Inferior parietal cortex (tissue), 1 donor: Measurements from ENCODE around the gene CPLANE2.
"Not testable (repeated sequence)": the region's sequence is repeated elsewhere in the genome, so short reads cannot be mapped to it uniquely, and the experiment has no call there.

Source experiments
- DNase-seq: peaks from one replicate; pipeline ENCODE4 v3.0.0-alpha.2; 2016; ENCODE audit errors: extremely low spot score

Gene CPLANE2

GRCh38 chr1:16209132-16209846 is 27.7 kb downstream of the CPLANE2 start:
- DNase-seq, result no peak

DNA sequence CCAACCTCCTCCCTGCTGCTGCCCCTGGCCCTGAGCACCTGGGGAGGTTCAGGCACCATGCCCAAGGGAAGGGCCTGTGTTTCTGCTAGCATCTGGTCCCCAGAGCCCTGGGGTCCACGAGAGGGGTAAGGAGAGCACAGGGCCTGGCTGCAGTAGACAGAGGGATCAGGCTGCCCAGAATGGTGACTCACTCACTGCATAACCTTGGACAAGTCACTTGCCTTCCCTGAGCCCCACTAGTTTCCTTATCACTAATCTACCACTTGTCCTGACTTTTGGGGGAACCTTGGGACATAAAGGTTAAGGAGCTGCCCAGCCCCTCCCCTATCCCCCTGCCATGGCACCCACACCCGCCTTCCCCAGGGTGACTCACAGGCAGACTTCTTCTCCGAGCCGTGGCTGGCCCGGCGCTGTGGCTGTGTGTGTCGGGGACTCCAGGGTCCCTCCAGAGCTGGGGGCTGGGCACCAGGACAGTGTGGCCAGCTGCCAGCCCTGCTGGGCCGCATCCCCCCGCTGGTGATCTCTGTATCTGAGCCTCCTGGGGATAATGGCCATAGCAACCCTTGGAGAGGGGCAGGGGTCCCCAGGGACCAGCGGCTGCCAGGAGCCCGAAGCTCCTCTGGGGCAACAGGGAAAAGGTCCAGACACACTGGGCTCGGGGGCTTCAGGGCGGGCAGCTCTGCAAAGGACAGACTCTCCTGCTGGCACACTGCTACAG is 28.6 kb downstream of the CPLANE2 start:
- no peak for DNase-seq

GRCh38 chr1:16207318-16208269 is 29.4 kb downstream of the CPLANE2 start:
- no peak for DNase-seq

GRCh38 chr1:16206547-16207317 is 30.3 kb downstream of the CPLANE2 start:
- DNase-seq, result peak; percentile 81

DNA sequence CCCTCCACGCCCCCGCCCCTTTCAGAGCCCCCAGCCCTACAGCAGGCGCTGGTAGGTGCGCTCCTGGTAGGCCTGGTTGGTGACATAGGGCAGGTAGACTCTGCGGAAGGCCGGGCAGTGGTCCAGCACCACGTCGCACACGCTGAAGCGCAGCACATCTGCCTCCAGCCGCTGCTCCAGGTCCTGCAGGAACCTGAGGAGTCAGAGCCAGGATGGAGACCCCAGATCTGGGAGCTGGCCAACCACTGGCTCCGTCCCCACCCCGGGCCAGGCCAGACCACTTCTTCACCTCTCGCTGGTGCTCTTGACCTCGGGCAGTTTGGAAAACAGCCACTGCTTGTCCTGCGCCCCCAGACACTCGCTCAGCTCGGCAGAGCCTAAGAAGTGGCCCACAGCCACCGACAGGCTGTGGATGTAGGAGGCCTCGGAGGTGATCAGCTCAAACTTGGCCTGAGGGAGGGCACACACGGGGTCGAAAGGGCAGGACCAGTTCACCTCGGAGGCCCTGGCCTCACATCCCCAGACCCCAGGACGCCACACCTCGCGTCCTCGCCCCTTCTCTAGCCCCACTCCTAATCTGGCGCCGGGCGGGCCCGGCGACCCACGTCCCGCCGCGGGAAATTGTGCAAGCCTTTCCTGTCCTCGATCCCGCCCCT is 31.0 kb downstream of the CPLANE2 start:
- no peak for DNase-seq

DNA sequence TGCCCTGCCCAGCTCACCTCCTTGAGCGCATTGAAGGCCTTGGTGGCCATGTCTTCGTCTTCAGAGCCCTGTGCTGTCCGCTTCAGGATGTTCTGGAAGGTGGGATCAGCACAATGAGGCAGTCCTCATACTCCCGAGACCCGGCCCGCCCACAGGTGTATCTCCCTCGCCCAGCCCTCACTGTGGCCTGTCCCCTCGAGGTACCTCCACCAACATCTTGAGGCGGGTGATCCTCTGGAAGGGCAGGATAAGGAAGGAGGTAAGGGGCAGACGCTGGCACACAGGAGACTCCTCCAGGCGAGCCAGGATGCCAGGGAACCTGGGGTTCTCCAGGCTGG is 31.7 kb downstream of the CPLANE2 start:
- DNase-seq, result no peak

- no peak for DNase-seq
These were observed 32.2 kb downstream of the CPLANE2 start for GRCh38 chr1:16204634-16205333.

DNA sequence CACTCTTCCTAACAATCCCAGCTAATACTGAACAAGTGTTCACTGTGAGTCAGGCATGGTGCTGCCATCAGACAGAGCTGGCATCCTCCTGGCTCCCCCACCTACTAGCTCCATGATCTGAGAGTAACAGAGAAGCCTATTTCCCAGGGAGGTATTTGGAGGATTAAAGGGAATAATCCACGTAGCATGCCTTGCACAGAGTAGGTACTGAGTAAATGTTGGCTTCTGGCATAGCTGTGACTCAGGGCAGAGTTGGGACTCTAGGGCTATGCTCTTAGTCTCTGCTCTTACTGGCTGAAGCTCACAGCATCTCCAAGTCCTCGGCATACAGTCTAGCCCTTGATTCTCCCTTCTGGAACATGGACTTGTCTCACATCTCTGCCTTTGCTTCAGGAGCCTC is 32.8 kb downstream of the CPLANE2 start:
- no peak for DNase-seq

DNA sequence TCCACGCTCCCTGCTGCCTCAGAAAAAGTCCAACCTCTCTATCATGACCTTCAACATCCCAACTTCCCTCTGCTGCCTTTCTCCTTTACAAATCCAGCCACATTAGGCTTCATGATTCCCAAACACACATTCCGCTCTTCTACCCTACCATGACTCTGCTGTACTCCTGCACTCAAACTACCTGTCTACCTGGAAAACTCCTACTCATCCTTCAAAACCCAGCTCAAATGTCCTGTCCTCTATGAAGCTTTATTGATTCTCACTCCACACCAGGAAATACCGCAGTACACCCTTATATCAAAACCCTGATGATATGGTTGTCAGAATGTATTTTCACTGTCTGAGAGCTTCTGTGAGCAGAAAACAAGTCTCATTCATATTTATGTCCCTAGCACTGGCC is 33.4 kb downstream of the CPLANE2 start:
- no peak for DNase-seq

- DNase-seq, result no peak
These were observed 34.4 kb downstream of the CPLANE2 start for GRCh38 chr1:16202281-16203210.

- DNase-seq, result no peak
These were observed 37.3 kb downstream of the CPLANE2 start for GRCh38 chr1:16199700-16200099.

GRCh38 chr1:16199157-16199501 is 37.9 kb downstream of the CPLANE2 start:
- no peak for DNase-seq

DNA sequence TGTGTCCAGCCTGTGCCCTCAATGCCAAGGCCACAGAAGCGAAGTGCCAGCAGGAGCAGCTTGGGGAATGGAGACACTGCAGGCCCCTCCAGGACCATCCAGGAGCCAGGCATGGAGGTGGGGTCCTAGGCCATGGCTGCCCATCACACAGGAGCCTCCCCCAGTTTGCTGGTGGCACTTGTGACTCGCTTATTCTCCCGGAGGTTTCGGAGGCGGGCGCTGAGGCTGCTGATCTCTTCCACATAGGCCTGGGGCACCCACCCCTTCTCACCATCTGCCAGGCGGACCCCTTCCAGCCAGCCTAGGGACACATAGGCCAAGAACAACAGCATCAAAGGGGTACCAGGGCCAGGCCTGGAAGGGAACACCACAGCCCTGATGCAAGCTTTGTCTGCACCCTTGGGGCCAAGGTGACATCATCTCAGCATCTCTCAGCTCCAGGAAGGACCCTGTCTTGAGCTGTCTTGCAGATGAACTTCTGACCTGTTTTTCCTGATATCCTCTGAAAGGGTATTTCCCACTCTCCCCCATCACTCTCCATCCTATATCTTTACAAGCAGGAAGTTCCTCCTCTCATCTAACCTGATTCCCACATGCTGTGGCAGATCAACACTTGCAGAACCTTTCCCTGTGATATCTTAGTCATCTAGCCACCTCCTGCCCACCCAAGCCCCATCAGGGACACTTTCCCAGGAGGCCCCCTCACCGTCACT is 38.4 kb downstream of the CPLANE2 start:
- DNase-seq, result no peak

DNA sequence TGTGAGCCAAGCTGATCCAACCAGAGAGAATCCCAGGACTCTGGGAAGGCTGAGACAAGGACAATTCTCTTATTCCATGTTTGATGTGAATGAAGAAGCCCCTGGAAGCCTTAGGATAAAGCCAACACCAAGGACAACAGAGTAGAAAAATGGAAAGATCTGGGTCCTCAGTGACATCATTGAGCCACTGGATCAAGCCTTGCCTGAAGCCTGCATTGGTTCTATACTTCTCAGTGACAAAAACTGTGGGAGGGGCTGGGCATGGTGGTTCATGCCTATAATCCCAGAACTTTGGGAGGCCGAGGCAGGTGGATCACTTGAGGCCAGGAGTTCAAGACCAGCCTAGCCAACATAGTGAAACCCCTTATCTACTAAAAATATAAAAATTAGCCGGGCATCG is 40.1 kb downstream of the CPLANE2 start:
- DNase-seq, result no peak

GRCh38 chr1:16196139-16196538 is 40.8 kb downstream of the CPLANE2 start:
- DNase-seq, result not testable (repeated sequence)

- no peak for DNase-seq
These were observed 41.5 kb downstream of the CPLANE2 start for GRCh38 chr1:16195518-16195905.

DNA sequence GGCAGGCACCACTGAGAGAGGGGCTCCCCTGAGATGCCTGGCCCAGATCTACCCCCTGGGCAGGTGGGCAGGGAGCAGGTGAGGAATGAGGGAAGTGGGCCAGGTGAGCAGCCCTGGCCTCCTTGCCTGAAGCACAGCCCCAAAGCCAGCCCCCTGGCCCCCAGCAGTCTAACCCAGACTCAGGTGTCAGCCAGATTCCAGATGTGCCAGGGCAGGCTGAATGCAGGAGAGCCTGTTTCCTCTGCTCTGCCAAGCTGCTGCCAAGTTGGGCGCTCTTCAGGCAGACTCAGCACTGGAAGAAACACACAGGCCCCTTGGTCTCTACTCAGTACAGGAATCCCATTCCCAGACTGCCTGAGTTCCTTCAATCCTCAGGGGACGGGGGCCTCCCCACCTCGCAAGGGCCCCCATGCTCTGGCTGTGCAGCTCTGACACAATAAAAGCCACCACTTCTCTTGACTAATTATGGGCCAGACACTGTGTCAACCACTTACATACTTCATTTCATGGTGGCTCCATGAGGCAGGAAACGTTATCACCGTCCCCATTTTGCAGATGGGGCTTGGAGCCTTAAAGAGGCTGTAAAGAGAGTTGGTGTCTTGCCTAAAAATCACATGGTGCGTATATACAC is 45.0 kb downstream of the CPLANE2 start:
- no peak for DNase-seq

- no peak for DNase-seq
These were observed 45.7 kb downstream of the CPLANE2 start for GRCh38 chr1:16191309-16191708.
